ENCODE measurements around the gene SDK1.

GRCh38 chr7:3540456-3541220 lies 239.6 kb downstream of the SDK1 start:
- no peak for TF ChIP-seq CTCF (IDR thresholded peaks at IDR 0.05)
- no peak for TF ChIP-seq POLR2A (IDR thresholded peaks at IDR 0.05)
